ENCODE results near the gene DACH1. TPM values are rescaled to one million over a fixed set of nuclear protein-coding genes. Genes with fewer than 3 reads are reported as not detected.

Gene DACH1
- total RNA-seq, 4 donors from 2014 or later = 1.0 to 6.3 (median 2.4) TPM

- Histone ChIP-seq H3K9me3 (no peaks in the 10 kb centered on the region), H3K27me3 (no peaks in the 10 kb centered on the region), H3K27ac (no peak overlapping the region), H3K36me3 (no peaks in the 10 kb centered on the region), H3K4me3 (no peak overlapping the region), H3K4me1 (no peaks in the 10 kb centered on the region)
- TF ChIP-seq POLR2AphosphoS5 (IDR thresholded peaks at IDR 0.05) (no peak), POLR2A (IDR thresholded peaks at IDR 0.05) (no peak), CTCF (IDR thresholded peaks at IDR 0.05) (no peak), EP300 (IDR thresholded peaks at IDR 0.05) (no peak)
- no peak for DNase-seq (ENCODE audit: low spot score in 2 of 2)
Observed at GRCh38 chr13:71492346-71492871, 374.6 kb downstream of the DACH1 start.

- TF ChIP-seq EP300 (IDR thresholded peaks at IDR 0.05) (no peak), CTCF (IDR thresholded peaks at IDR 0.05) (no peak), POLR2A (IDR thresholded peaks at IDR 0.05) (no peak), POLR2AphosphoS5 (IDR thresholded peaks at IDR 0.05) (no peak)
- no peaks in the 10 kb centered on the region for H3K36me3 ChIP-seq
- no peak overlapping the region for H3K27ac ChIP-seq
- no peaks in the 10 kb centered on the region for H3K9me3 ChIP-seq
- no peak for DNase-seq (ENCODE audit: low spot score in 2 of 2)
- H3K4me1 ChIP-seq = no peaks in the 10 kb centered on the region
- 87% methylated on average over 1 of the region's 1 CpG for WGBS
- H3K4me3 ChIP-seq = no peak overlapping the region
- H3K27me3 ChIP-seq = no peaks in the 10 kb centered on the region
Observed at GRCh38 chr13:71491010-71491409, 376.0 kb downstream of the DACH1 start.

GRCh38 chr13:71489041-71489440 is 378.0 kb downstream of the DACH1 start:
- H3K9me3 ChIP-seq = no peaks in the 10 kb centered on the region
- no peaks in the 10 kb centered on the region for H3K27me3 ChIP-seq
- H3K27ac ChIP-seq = no peak overlapping the region
- H3K4me3 ChIP-seq = no peak overlapping the region
- no peaks in the 10 kb centered on the region for H3K4me1 ChIP-seq
- 89% methylated on average over 3 of the region's 3 CpGs for WGBS
- DNase-seq (ENCODE audit: low spot score in 2 of 2) = no peak
- no peaks in the 10 kb centered on the region for H3K36me3 ChIP-seq
- no peak for TF ChIP-seq POLR2A (IDR thresholded peaks at IDR 0.05)

- no peak for TF ChIP-seq EP300 (IDR thresholded peaks at IDR 0.05)
- TF ChIP-seq POLR2A (IDR thresholded peaks at IDR 0.05) = no peak
- DNase-seq (ENCODE audit: low spot score in 2 of 2) = no peak
- Histone ChIP-seq H3K4me1 (no peaks in the 10 kb centered on the region), H3K9me3 (no peaks in the 10 kb centered on the region), H3K36me3 (no peaks in the 10 kb centered on the region), H3K4me3 (no peak overlapping the region), H3K27me3 (no peaks in the 10 kb centered on the region), H3K27ac (no peak overlapping the region)
- 52% methylated on average over 1 of the region's 1 CpG for WGBS
Observed at GRCh38 chr13:71488201-71488600, 378.8 kb downstream of the DACH1 start.

- H3K4me3 ChIP-seq = no peak overlapping the region
- H3K36me3 ChIP-seq = no peaks in the 10 kb centered on the region
- no peak overlapping the region for H3K27ac ChIP-seq
- H3K27me3 ChIP-seq = no peaks in the 10 kb centered on the region
- no peak for TF ChIP-seq EP300 (IDR thresholded peaks at IDR 0.05)
- TF ChIP-seq CTCF (IDR thresholded peaks at IDR 0.05) = no peak
- no peak for TF ChIP-seq POLR2AphosphoS5 (IDR thresholded peaks at IDR 0.05)
- WGBS = 75% methylated on average over 1 of the region's 1 CpG
- no peaks in the 10 kb centered on the region for H3K9me3 ChIP-seq
- no peaks in the 10 kb centered on the region for H3K4me1 ChIP-seq
- no peak for DNase-seq (ENCODE audit: low spot score in 2 of 2)
Observed at GRCh38 chr13:71485913-71486312, 381.1 kb downstream of the DACH1 start.

GRCh38 chr13:71483733-71484132 is 383.3 kb downstream of the DACH1 start:
- Histone ChIP-seq H3K36me3 (no peaks in the 10 kb centered on the region), H3K4me3 (no peak overlapping the region), H3K27me3 (no peaks in the 10 kb centered on the region), H3K4me1 (no peaks in the 10 kb centered on the region), H3K9me3 (no peaks in the 10 kb centered on the region), H3K27ac (no peak overlapping the region)
- TF ChIP-seq EP300 (IDR thresholded peaks at IDR 0.05) (no peak), CTCF (IDR thresholded peaks at IDR 0.05) (no peak)
- no peak for DNase-seq (ENCODE audit: low spot score in 2 of 2)

Data from suprapubic skin (tissue), 4 donors.